ENCODE measurements around the gene ARFGAP1.
"Not testable (repeated sequence)": the region's sequence is repeated elsewhere in the genome, so short reads cannot be mapped to it uniquely, and the experiment has no call there.

Gene ARFGAP1

GRCh38 chr20:63323357-63323981, 50.9 kb downstream of the ARFGAP1 start:
- no peak for DNase-seq
- in situ Hi-C loops (cut with MboI; ENCODE audit: low pct_unique_long_range_greater_than_20kb, low sequenced_read_pairs): no loop called here

GRCh38 chr20:63325021-63325471, 52.4 kb downstream of the ARFGAP1 start:
- in situ Hi-C loops (cut with MboI; ENCODE audit: low pct_unique_long_range_greater_than_20kb, low sequenced_read_pairs): no loop called here

GRCh38 chr20:63325554-63326313, 53.1 kb downstream of the ARFGAP1 start:
- no peak for DNase-seq
- in situ Hi-C loops (cut with MboI; ENCODE audit: low pct_unique_long_range_greater_than_20kb, low sequenced_read_pairs): no loop called here

More at GRCh38 chr20:63325021-63325471, 52.4 kb downstream of the ARFGAP1 start:
- no peak for DNase-seq

DNA sequence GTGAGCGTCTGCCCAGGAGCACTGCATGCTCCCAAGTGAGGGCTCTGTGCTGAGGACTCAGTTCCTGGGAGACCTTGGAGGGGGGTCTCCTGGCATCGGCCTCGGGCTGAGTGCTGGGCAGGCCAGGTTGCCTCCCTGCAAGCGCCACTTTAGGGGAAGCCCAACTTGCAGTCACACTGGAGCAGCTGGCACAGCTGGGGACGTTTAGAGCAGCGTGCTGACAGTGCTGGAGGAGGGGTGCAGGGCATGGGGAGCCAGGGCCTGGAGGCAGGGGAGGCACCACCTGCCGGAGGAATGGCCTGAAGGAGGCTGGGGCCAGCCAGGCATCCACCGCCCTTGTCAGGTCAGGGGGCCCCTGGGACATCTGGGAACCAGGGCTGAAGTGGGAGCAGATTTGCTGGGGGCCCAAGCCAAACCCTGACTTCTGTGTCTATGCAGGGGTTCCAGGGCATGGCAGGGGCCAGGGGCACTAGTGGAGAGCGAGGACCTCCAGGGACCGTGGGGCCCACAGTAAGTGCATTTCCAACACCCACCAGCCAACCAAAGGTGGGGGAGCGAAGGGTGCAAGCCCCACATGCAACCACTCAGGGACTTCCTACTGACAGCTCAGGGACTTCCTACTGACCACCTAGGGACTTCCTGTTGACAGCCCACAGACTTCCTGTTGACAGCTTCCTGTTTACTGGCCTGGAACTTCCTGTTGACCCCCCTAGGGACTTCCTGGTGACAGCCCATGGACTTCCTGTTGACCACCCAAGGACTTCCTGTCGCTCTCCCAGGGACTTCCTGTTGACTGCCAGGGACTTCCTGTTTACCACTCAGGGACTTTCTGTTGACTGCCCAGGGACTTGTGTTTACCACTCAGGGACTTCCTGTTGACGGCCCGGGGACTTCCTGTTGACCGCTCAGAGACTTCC, 54.0 kb downstream of the ARFGAP1 start:
- no peak for DNase-seq
- in situ Hi-C loops (cut with MboI; ENCODE audit: low pct_unique_long_range_greater_than_20kb, low sequenced_read_pairs): no loop called here

GRCh38 chr20:63327231-63327745, 54.7 kb downstream of the ARFGAP1 start:
- DNase-seq: no peak
- in situ Hi-C loops (cut with MboI; ENCODE audit: low pct_unique_long_range_greater_than_20kb, low sequenced_read_pairs): no loop called here

DNA sequence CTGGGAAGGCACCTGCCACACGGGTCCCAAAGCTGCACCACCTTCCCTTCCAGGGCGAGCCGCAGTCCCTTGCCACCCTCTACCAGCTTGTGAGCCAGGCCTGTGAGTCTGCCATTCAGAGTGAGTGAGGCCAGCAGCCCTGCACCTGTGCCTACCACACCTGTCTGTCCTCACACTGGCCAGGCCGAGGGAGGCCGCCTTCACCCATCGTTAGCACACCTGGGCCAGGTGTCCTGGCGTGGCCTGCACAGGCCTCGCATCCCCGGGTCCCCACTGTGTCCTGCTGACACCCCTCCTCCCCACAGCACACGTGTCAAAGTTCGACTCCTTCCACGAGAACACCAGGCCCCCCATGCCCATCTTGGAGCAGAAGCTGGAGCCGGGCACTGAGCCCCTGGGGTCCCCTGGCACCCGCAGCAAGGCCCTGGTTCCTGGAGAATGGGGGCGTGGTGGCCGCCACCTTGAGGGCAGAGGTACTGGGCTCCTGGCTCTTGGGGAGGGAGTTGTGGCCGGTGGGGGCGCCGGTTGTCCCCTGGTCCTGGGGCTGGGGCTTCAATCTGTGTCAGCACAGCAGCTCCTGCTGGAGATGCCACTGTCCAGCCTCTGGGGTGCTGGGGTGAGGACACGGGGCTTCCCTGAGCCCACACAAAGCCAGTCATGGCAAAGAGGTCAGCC, 55.5 kb downstream of the ARFGAP1 start:
- in situ Hi-C loops (cut with MboI; ENCODE audit: low pct_unique_long_range_greater_than_20kb, low sequenced_read_pairs): no loop called here
- DNase-seq: no peak

DNA sequence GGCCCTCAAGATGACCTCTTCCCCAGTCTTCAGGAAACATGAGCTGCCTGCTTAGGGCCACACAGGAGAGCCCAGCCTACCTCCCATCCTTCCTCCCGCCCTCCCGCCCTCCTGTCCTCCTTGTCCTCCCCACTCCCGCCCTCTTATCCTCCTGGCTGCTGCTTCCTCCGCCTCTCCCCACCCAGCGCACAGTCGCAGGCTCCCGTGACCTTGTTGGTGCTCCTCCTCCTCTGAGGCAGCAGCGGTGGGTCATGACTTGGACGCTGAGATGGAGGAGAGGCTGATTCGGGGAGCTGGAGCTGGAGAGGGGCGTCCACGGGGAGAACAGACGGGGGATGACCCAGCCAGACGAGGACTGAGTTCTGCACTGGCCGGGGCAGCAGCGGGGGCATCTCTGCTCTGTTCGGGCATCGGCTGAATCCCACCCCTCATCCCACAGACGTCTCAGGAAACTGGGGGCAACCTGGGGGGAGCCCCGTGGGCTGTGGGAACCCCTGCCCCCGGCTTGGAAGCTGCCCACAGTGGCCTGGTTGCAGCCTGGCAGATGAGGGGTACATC, 56.2 kb downstream of the ARFGAP1 start:
- in situ Hi-C loops (cut with MboI; ENCODE audit: low pct_unique_long_range_greater_than_20kb, low sequenced_read_pairs): no loop called here
- no peak for DNase-seq

DNA sequence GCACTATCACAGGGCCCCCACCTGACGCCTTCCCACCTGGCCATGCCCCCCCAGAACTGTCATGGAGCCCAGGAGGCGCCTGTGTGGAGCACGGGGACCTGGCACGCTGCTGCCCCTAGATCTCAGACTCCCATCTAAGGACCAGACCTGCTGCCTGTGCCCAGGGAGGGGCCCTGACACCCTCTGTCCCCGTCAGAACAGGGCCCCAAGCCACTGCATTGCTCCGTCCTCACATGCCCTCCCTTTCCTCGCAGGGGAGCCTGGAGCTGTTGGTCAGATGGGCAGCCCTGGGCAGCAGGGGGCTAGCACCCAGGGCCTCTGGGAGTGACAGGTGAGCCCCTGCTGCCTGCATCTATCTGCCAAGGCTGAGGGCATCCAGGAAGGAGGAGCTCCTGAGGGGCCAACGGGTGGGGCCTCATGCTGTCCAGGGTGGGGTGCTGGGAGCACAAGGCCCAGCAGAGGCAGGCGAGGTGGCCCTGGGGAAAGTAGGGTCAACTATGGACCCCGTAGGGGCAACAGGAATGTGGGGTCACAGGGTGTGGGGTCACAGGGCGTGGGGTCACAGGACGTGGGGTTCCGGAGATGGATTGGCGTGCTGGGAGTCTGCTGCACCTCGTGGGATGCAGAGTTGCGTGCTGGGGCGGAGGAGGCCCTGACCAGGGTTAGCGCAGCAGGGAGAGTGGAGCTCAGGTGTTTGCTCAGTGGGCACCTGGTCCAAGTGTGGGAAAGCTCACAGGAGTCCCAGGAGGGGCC, 56.9 kb downstream of the ARFGAP1 start:
- DNase-seq: no peak
- in situ Hi-C loops (cut with MboI; ENCODE audit: low pct_unique_long_range_greater_than_20kb, low sequenced_read_pairs): no loop called here

DNA sequence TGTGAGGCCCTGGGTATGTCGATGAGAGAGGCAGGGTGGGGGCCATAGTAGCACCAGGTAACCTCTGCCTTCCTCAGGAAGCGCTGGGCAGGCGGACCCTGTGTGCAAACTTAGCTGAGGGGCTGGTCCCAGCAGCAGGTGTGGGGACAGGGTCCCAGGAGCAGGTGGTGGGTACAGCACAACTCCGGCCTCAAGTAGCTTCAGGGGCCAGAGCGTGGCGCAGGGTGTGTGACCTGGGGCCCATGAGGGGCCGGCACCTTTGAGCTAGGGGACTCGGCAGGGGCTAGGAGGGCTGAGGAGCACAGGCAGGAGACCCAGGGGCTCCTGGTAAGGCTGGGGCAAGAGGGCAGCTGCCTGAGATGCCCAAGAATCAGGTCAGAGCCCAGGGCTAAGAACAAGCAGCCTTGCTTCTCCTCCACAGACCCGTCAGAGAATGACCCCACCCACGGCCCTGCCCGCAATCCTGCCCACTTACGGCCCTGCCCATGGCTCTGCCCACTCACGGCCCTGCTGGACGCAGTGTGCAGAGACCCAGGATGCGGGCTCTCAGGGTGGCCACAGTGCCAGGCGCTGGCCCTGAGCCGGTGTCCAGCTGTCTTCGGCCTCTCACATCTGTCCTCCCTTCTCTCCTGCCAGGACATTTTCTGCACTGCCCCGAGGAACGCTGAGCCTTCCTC, 57.6 kb downstream of the ARFGAP1 start:
- no peak for DNase-seq
- in situ Hi-C loops (cut with MboI; ENCODE audit: low pct_unique_long_range_greater_than_20kb, low sequenced_read_pairs): no loop called here

- in situ Hi-C loops (cut with MboI; ENCODE audit: low pct_unique_long_range_greater_than_20kb, low sequenced_read_pairs): no loop called here
- no peak for DNase-seq
These were observed 58.3 kb downstream of the ARFGAP1 start for GRCh38 chr20:63330940-63331339.

- DNase-seq: no peak
- in situ Hi-C loops (cut with MboI; ENCODE audit: low pct_unique_long_range_greater_than_20kb, low sequenced_read_pairs): no loop called here
These were observed 59.3 kb downstream of the ARFGAP1 start for GRCh38 chr20:63331741-63332400.

DNA sequence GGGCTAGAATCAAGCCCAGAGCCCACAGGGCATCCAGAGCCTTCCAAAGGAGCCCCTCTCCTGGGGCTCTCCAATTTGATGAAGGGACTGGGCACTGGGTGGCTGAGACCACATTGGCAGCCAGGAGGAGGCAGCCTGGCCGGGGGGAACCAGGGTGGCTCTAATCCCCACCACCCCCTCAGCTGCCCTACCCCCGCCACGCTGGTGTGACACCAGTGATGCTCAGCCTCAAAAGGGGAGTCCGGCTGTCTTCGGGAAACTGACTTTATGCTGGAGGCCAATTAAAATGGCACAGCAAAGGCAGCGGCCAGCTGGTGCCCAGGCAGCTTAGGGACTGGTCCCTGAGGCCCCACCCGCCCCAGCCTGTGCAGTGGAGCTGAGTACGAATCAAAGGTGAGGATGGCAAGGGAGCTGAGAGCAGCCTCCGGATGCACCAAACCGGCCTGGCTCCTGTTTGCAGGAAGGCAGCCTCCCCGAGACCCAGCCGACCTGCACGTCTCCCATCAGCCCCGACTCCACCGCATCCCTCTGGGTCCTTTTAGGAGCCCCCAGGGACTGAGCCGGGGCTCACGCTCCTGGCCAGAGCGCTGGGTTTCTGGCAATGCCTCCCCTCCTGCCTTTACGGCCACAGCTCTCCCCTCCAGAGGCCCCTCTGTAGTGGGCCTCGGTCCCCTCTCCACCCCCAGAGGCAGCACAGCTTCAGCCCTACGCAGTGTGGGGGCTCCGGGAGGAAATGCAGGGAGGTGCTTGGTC, 60.1 kb downstream of the ARFGAP1 start:
- DNase-seq: no peak
- in situ Hi-C loops (cut with MboI; ENCODE audit: low pct_unique_long_range_greater_than_20kb, low sequenced_read_pairs): no loop called here

- no peak for DNase-seq
These were observed 60.7 kb downstream of the ARFGAP1 start for GRCh38 chr20:63333241-63333836.

DNA sequence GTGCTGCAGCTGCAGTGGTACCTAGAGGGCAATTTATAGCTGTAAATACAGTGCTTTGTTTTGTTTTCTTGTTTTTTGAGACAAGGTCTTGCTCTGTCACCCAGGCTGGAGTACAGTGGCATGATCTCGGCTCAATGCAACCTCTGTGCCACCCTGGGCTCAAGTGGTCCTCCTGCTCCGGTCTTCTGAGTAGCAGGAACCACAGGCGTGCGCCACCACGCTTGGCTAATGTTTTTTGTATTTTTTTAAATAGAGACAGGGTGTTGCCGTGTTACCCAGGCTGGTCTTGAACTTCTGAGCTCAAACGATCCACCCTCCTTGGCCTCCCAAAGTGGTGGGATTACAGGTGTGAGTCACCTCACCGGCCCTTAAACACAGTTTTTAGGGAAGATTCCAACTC, 61.7 kb downstream of the ARFGAP1 start:
- in situ Hi-C loops (cut with MboI; ENCODE audit: low pct_unique_long_range_greater_than_20kb, low sequenced_read_pairs): no loop called here

More at GRCh38 chr20:63333241-63333836, 60.7 kb downstream of the ARFGAP1 start:
- in situ Hi-C loops (cut with MboI; ENCODE audit: low pct_unique_long_range_greater_than_20kb, low sequenced_read_pairs): no loop called here

GRCh38 chr20:63335060-63335459, 62.4 kb downstream of the ARFGAP1 start:
- DNase-seq; in situ Hi-C loops (cut with MboI; ENCODE audit: low pct_unique_long_range_greater_than_20kb, low sequenced_read_pairs): not testable (repeated sequence)

More for the DNA sequence above, 61.7 kb downstream of the ARFGAP1 start:
- no peak for DNase-seq

DNA sequence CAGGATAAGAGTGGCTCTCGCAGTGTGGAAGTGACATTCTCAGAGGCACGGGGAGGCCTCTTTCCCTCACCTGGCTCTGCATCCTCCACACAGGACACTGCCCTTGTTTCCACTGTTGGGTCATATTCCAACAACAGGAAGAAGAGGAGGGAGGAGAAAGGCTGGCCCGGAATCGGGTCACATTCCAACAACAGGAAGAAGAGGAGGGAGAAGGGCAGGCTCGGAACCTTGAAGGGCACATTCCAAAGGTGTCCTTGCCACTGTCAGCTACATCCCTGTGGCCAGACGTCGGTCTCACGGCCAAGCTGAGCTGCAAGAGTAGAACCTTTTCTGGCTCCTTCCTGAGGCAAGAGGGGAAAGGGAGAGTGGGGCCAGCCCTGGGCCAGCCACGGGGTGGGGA, 63.1 kb downstream of the ARFGAP1 start:
- in situ Hi-C loops (cut with MboI; ENCODE audit: low pct_unique_long_range_greater_than_20kb, low sequenced_read_pairs): no loop called here
- DNase-seq: no peak
